ENCODE results near the gene GARS1.

DNA sequence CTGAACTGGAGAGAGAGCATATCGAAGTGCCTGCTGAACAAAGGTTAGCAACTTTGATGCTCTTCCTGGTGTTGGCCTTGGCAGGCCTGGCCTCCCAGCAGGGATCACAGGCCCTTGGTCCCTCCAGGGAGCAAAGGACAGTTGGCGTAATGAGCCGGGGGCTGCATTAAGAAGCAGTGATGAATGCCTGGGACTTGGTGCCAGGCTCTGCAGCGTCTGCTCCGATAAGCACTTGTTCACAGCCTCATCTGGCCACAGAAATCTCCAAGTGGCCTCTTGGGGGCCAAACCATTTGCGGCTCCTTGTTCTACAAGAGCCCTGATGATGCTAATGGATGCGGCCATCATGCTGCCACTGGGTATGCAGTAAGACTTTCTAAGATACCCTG, 55.7 kb downstream of the GARS1 start:
- TF ChIP-seq TAF1 (IDR thresholded peaks at IDR 0.05; ENCODE audit: low read depth) = no peak
- TF ChIP-seq POLR2AphosphoS5 (IDR thresholded peaks at IDR 0.05) = no peak
- TF ChIP-seq EZH2 (IDR thresholded peaks at IDR 0.05; ENCODE audit: borderline replicate concordance, insufficient read depth, low read length, poor library complexity, severe bottlenecking) = no peak
- TF ChIP-seq, protein P1, sequence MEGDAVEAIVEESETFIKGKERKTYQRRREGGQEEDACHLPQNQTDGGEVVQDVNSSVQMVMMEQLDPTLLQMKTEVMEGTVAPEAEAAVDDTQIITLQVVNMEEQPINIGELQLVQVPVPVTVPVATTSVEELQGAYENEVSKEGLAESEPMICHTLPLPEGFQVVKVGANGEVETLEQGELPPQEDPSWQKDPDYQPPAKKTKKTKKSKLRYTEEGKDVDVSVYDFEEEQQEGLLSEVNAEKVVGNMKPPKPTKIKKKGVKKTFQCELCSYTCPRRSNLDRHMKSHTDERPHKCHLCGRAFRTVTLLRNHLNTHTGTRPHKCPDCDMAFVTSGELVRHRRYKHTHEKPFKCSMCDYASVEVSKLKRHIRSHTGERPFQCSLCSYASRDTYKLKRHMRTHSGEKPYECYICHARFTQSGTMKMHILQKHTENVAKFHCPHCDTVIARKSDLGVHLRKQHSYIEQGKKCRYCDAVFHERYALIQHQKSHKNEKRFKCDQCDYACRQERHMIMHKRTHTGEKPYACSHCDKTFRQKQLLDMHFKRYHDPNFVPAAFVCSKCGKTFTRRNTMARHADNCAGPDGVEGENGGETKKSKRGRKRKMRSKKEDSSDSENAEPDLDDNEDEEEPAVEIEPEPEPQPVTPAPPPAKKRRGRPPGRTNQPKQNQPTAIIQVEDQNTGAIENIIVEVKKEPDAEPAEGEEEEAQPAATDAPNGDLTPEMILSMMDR (IDR thresholded peaks at IDR 0.05; ENCODE audit: poor library complexity, severe bottlenecking) = no peak
- TF ChIP-seq, protein P2, sequence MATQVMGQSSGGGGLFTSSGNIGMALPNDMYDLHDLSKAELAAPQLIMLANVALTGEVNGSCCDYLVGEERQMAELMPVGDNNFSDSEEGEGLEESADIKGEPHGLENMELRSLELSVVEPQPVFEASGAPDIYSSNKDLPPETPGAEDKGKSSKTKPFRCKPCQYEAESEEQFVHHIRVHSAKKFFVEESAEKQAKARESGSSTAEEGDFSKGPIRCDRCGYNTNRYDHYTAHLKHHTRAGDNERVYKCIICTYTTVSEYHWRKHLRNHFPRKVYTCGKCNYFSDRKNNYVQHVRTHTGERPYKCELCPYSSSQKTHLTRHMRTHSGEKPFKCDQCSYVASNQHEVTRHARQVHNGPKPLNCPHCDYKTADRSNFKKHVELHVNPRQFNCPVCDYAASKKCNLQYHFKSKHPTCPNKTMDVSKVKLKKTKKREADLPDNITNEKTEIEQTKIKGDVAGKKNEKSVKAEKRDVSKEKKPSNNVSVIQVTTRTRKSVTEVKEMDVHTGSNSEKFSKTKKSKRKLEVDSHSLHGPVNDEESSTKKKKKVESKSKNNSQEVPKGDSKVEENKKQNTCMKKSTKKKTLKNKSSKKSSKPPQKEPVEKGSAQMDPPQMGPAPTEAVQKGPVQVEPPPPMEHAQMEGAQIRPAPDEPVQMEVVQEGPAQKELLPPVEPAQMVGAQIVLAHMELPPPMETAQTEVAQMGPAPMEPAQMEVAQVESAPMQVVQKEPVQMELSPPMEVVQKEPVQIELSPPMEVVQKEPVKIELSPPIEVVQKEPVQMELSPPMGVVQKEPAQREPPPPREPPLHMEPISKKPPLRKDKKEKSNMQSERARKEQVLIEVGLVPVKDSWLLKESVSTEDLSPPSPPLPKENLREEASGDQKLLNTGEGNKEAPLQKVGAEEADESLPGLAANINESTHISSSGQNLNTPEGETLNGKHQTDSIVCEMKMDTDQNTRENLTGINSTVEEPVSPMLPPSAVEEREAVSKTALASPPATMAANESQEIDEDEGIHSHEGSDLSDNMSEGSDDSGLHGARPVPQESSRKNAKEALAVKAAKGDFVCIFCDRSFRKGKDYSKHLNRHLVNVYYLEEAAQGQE (IDR thresholded peaks at IDR 0.05; ENCODE audit: borderline replicate concordance) = no peak
- TF ChIP-seq EP300 (conservative IDR thresholded peaks at IDR 0.05; ENCODE audit: poor library complexity, severe bottlenecking) = no peak
- no peak for TF ChIP-seq MXI1 (conservative IDR thresholded peaks at IDR 0.05; ENCODE audit: poor library complexity, severe bottlenecking)
